ENCODE data around the gene OR6J1.

OR6J1 gene

GRCh38 chr14:22668417-22668816 is 24.3 kb upstream of the OR6J1 start:
- H3K4me3 ChIP-seq (ENCODE audit: low read depth, low read length): no peak overlapping the region
- H3K79me2 ChIP-seq: no peaks in the 10 kb centered on the region
- H3K4me2 ChIP-seq (ENCODE audit: low read length): no peak overlapping the region
- no peaks in the 10 kb centered on the region for H3K27me3 ChIP-seq (ENCODE audit: control insufficient read depth, insufficient read depth, low read length)
- H3K4me1 ChIP-seq: no peaks in the 10 kb centered on the region
- TF ChIP-seq CTCF (IDR thresholded peaks at IDR 0.05): no peak
- no peak overlapping the region for H3K9ac ChIP-seq
- no peak overlapping the region for H2AFZ ChIP-seq
- no peaks in the 10 kb centered on the region for H3K9me3 ChIP-seq (ENCODE audit: control insufficient read depth, low read length)
- H3K36me3 ChIP-seq (ENCODE audit: control insufficient read depth, insufficient read depth, low read length): no peaks in the 10 kb centered on the region
- H3K27ac ChIP-seq: no peak overlapping the region

- Histone ChIP-seq H3K4me3 (ENCODE audit: low read depth, low read length) (no peak overlapping the region), H3K9me3 (ENCODE audit: control insufficient read depth, low read length) (no peaks in the 10 kb centered on the region), H3K27ac (no peak overlapping the region)
These were observed 23.7 kb upstream of the OR6J1 start for GRCh38 chr14:22667881-22668280.

GRCh38 chr14:22666203-22666893 is 22.2 kb upstream of the OR6J1 start:
- no peaks in the 10 kb centered on the region for H3K79me2 ChIP-seq
- H3K9ac ChIP-seq: no peak overlapping the region
- no peak overlapping the region for H3K4me3 ChIP-seq (ENCODE audit: low read depth, low read length)
- no peak overlapping the region for H3K27ac ChIP-seq
- H2AFZ ChIP-seq: no peak overlapping the region
- no peaks in the 10 kb centered on the region for H3K36me3 ChIP-seq (ENCODE audit: control insufficient read depth, insufficient read depth, low read length)
- no peaks in the 10 kb centered on the region for H3K9me3 ChIP-seq (ENCODE audit: control insufficient read depth, low read length)
- no peaks in the 10 kb centered on the region for H3K4me1 ChIP-seq
- no peak overlapping the region for H3K4me2 ChIP-seq (ENCODE audit: low read length)
- TF ChIP-seq CTCF (IDR thresholded peaks at IDR 0.05): no peak
- no peaks in the 10 kb centered on the region for H3K27me3 ChIP-seq (ENCODE audit: control insufficient read depth, insufficient read depth, low read length)

More at GRCh38 chr14:22667881-22668280, 23.7 kb upstream of the OR6J1 start:
- Histone ChIP-seq H3K27me3 (ENCODE audit: control insufficient read depth, insufficient read depth, low read length) (no peaks in the 10 kb centered on the region), H2AFZ (no peak overlapping the region), H3K4me2 (ENCODE audit: low read length) (no peak overlapping the region), H3K9ac (no peak overlapping the region), H3K36me3 (ENCODE audit: control insufficient read depth, insufficient read depth, low read length) (no peaks in the 10 kb centered on the region), H3K79me2 (no peaks in the 10 kb centered on the region), H3K4me1 (no peaks in the 10 kb centered on the region)
- TF ChIP-seq CTCF (IDR thresholded peaks at IDR 0.05): no peak

GRCh38 chr14:22664261-22664660 is 20.1 kb upstream of the OR6J1 start:
- H3K79me2 ChIP-seq: no peaks in the 10 kb centered on the region
- no peak overlapping the region for H3K27ac ChIP-seq
- no peaks in the 10 kb centered on the region for H3K4me1 ChIP-seq
- no peaks in the 10 kb centered on the region for H3K9me3 ChIP-seq (ENCODE audit: control insufficient read depth, low read length)
- no peak overlapping the region for H3K9ac ChIP-seq
- peak overlapping the region; percentile 9 for H2AFZ ChIP-seq
- TF ChIP-seq CTCF (IDR thresholded peaks at IDR 0.05): no peak
- H3K4me3 ChIP-seq (ENCODE audit: low read depth, low read length): no peak overlapping the region
- H3K27me3 ChIP-seq (ENCODE audit: control insufficient read depth, insufficient read depth, low read length): no peaks in the 10 kb centered on the region
- no peak overlapping the region for H3K4me2 ChIP-seq (ENCODE audit: low read length)
- H3K36me3 ChIP-seq (ENCODE audit: control insufficient read depth, insufficient read depth, low read length): no peaks in the 10 kb centered on the region

GRCh38 chr14:22660654-22661053 is 16.5 kb upstream of the OR6J1 start:
- no peak for TF ChIP-seq CTCF (IDR thresholded peaks at IDR 0.05)
- no peaks in the 10 kb centered on the region for H3K4me1 ChIP-seq
- H3K27me3 ChIP-seq (ENCODE audit: control insufficient read depth, insufficient read depth, low read length): no peaks in the 10 kb centered on the region
- H3K4me2 ChIP-seq (ENCODE audit: low read length): no peak overlapping the region
- no peak overlapping the region for H2AFZ ChIP-seq
- no peaks in the 10 kb centered on the region for H3K36me3 ChIP-seq (ENCODE audit: control insufficient read depth, insufficient read depth, low read length)
- H3K4me3 ChIP-seq (ENCODE audit: low read depth, low read length): no peak overlapping the region
- no peak overlapping the region for H3K27ac ChIP-seq
- no peaks in the 10 kb centered on the region for H3K79me2 ChIP-seq
- no peak overlapping the region for H3K9ac ChIP-seq
- H3K9me3 ChIP-seq (ENCODE audit: control insufficient read depth, low read length): no peaks in the 10 kb centered on the region

Data from parathyroid adenoma (tissue), 2 donors.